ELR (cell line): ENCODE results near the gene IMPDH2.
A peak's percentile ranks its signal among the peaks of the same experiment; 100 is the strongest.

Experiments used
- DNase-seq: peaks from one replicate; pipeline ENCODE4 v3.0.0-alpha.2; 2015; ENCODE audit warnings: low read depth

Gene IMPDH2

DNA sequence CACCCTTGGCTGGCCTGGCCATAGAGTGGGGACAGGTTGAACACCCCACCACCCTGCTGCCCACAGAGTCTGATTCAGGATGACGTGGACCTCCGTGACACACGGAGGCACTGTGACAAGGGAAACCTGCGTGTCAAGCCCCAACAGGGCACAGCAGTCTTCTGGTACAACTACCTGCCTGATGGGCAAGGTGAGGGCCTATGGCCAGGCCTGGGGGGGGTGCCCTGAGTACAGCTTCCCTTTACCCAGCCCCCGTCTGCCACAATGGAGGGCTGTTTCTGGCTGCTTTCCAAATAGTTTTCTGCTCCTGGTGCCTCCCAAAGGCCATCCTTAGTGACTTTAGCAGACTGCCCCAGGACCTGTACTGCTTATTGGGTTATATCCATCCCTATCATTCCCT, 23.2 kb downstream of the IMPDH2 start:
- DNase-seq, result no peak

DNA sequence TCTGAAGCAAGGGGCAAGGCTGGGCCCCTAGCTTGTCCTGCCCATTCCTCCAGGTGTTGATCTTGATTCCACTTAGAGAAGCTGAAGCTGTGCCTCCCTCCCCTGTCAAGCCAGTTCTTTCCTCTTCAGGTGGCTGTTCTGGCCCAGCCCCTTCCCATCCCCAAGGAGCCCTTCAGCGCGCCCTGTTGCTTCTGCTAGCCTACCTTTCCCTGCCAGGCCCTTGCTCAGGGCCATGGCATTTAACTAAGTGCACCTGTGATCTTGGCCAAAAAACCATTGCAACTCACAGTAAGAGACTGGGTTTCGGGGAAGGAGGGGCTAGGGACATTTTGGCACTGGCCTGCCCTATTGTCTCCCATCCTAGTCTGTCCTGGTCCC, 23.9 kb downstream of the IMPDH2 start:
- no peak for DNase-seq

DNA sequence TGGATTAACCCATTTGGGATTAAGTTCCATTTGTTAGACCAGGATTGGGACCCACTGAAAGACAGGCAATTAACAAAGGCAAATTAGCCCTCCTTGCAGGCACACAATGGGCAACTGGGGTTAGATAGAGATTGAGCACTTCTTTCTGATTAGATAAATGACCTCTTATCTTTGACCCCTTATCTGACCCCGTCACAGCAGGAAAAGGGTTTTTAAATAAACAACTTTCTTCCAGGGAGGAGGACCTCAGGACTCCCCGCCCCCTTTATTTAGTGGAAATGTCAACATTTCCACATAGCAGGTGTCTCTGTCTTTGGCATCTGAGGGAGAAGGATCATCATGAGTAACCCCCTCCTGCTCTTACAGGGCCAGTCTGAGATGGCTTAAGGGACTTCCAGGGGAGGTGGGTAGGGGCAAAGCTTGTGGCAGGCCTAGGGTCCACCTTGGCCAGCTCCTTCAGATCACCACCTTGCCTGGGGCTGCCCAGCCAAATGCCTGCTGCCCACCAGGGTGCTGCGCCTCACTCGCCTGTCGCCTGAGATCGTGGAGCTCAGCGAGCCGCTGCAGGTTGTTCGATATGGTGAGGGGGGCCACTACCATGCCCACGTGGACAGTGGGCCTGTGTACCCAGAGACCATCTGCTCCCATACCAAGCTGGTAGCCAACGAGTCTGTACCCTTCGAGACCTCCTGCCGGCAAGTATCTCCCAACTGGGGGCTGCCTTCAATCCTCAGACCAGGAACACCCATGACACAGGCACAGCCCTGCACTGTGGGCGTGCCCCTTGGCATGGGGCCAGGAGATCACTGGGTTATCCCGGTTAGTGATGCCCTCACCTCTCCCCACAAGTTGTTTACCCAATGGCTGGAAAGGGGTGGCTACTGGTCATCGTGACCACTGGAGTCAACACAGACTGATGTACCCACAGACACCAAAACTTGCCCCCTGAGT, 24.6 kb downstream of the IMPDH2 start:
- no peak for DNase-seq

DNA sequence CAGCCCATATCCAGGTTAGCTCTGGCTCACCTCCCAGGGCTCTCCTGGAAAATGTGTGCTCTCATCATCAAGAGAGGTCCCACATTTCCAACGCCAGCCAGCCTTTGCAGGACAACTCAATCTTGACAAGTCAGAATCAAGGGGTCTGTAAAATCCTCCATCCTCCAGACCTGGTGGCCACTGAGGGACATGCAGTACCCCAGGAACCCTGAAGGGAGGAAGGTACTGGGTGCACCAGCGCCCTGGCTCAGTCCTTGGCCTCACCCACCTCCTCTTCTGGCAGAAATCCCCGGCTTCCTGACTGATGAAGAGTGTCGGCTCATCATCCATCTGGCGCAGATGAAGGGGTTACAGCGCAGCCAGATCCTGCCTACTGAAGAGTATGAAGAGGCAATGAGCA, 28.0 kb downstream of the IMPDH2 start:
- no peak for DNase-seq

DNA sequence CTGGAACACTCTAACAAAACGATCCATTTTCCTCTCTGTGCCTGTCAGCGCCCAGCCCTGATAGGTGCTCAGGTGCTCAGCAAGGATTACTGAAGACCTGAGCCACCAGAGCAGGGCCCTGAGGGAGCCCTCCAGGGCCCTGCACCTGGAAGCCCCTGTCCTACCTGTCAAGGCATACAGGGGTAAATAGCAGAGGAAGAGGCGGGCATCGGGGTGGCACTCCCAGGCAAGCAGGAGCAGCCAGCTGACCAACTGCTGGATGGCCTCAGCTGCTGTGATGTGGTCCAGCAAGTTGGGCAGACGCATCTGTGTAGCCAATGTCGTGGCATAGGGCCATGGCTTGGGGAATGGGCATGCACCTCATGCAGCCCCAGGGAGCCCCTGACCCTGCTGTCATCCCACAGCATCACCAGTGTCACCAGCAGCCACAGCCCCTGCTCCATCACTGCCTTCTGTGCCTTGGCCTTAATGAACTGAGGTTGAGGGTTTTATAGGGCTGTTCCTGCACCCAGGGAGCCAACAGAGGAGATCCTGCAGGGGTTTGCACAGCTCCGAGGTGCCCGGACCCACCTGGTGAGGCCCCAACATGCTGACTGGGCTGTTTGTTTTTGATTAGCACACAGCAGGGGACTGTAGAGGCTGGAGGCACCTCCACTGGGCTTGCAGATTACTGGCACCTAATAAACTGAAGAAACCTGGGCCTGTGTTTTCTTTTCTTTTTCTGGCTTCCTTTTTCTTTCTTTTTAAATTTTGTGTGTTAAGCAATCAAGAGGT, 29.9 kb downstream of the IMPDH2 start:
- no peak for DNase-seq

DNA sequence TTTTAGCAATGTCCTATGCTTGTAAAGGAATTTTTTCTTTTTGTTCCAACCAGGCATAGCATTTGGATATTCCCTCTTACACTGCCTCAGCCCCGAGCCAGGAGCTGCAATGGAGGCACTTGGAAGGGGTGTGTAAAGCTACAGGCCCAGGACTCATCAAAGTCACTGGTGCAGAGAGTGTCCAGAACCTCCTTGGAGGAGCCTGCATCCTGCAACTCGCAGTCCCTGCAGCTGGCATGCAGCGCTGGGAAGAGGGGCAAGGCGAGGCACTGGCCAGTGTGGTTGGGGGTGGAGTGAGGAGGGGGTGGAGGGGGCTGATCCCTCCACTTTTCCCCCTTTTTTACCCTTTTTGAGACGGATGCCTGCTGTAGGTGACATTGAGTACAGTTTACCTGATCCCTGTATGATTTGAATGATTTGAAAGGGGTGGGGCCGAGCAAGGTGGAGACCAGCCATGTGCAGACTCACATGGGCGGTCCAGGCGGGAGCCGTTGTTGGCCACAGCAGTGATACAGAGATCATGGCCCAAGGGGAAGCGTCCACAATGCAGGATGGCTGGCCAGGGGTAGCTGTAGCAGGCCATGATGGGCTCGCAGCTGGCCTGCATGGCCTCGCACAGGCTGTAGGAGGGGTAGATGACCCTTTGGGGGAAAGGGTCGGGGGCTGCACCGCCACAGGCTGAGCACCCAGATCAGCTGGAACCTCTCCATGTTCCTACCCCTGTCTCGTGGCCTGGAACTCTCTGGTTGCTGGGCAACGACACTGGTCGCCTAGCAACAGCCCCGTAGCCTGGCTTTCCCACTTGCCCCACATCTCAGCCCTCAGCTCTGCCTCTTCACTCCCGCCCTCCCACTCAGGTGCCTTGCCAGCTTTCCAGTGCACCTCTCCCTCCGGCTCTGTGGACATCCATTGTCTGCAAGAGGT, 31.2 kb downstream of the IMPDH2 start:
- DNase-seq, result no peak

DNA sequence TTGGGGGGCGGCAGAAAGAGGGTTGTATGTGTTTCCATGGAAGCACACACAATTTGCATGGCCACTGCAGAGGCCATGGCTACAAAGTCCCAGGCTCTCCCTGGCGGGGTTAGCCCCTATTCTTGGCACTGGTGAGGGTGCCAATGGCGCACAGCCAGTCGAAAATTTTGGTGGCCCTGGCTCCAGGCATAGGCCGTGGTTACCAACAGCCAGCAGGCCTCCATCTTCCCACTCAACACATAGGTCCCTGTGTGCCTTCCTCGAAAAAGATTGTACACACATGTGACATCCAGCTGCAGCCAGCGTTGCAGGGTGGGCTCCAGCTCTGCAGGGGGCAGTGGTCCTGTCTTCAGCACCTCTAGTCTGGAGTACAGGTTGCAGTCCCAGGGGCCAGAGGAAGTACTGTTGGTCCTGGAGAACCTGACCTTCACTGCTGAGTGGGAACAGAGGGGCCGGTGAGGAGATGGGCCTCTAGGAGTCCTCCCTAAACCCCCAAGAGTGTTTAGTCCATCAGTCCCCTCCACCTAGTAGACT, 32.0 kb downstream of the IMPDH2 start:
- no peak for DNase-seq

DNA sequence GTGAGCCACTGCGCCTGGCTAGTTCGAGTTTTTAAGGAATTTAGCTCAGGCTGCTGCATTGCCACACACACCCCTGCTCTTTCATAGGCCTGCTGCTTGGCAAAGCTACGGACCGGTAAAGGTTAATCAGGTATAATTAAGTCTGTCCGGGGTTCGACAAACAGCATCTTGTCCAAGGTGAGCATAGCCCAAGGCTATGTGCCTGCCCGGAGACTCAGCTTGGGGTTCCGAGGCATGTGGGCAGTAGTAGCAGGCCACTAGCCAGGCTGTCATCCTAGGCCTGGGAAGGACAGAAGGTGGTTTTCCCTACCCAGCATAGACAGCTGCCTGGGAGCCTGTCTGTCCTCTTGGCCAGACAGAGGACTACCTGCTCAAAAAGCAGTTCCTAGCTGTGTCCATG, 32.6 kb downstream of the IMPDH2 start:
- DNase-seq, result no peak

DNA sequence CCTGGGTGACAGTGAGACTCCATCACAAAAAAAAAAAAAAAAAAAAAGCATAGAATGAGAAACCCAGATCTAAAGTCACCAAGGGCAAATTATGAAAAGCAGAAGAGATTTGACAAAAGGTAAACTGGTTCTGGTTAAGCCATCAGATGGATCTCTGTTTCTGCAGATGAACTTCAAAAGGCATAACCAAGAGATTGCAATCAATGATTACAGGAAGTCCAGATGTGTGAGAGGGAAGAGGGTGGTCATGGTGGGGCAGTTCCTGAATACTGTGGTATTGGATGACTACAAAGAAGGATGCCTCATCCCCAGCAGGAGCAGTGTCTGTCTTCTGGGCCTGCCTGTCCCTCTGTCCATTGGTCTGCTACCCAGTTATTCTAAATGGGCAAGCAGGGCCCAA, 35.4 kb downstream of the IMPDH2 start:
- DNase-seq, result peak; percentile 29

DNA sequence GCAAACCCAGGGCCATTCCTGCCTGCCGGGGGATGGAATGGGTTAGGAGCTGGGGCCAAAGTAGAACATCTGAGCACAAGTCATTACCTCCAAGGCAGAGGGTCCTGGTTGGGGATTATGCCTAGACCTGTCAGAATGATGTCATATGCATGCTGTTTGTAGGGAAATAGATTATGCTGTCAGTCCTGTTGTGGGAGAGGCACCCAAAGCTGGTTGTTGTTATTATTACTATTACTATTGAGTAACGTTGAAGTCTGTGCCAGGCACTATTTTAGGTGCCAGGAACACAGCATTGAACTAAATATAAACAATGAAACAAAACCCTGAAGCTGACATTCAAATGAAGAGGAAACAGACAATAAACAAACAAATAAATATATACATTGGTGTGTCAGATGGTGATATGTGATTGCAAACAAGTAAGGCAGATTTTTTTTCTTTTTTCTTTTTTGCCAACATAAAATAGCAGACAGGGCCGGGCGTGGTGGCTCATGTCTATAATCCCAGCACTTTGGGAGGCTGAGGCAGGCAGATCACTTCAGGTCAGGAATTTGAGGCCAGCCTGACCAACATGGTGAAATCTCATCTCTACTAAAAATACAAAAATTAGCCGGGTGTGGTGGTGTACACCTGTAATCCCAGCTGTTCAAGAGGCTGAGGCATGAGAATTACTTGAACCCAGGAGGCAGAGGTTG, 37.2 kb downstream of the IMPDH2 start:
- no peak for DNase-seq

DNA sequence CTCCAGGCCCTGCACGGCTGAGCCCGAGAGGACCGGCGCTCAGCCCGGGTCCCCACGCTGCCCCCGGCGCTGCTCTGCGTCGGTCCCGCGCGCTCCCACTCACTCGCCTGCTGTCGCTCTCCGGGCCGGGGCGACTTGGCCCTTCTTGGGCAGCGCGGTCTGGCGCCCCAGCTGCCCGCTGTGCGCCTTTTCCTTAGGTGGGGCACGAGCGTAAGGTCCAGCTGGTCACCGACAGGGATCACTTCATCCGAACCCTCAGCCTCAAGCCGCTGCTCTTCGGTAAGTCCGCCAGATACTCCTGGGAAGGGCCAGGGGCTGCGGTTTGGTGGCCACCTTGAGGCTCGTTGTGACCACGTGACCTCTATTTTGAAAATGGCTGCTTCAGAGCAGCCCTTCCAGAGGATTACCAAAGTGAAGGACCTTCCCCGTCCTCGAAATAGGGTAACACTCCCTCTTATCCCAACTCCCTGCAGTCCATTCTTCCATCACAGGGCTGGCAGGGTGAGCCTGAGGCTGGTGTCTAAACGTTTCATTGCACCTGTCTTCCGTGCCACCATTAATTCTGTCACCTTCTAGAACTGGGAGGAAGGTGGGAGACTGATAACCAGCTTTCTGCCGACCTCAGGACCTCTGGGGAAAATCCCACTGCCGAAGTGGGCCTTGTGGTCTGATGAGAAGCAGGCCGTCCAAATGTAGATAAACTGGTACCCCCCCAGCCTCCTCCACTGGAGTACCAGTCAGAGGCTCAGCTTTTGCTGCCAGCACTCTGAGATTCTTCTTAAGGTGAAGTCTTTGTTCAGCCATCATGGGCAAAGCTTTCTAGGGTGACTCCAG, 38.3 kb downstream of the IMPDH2 start:
- peak; percentile 35 for DNase-seq

DNA sequence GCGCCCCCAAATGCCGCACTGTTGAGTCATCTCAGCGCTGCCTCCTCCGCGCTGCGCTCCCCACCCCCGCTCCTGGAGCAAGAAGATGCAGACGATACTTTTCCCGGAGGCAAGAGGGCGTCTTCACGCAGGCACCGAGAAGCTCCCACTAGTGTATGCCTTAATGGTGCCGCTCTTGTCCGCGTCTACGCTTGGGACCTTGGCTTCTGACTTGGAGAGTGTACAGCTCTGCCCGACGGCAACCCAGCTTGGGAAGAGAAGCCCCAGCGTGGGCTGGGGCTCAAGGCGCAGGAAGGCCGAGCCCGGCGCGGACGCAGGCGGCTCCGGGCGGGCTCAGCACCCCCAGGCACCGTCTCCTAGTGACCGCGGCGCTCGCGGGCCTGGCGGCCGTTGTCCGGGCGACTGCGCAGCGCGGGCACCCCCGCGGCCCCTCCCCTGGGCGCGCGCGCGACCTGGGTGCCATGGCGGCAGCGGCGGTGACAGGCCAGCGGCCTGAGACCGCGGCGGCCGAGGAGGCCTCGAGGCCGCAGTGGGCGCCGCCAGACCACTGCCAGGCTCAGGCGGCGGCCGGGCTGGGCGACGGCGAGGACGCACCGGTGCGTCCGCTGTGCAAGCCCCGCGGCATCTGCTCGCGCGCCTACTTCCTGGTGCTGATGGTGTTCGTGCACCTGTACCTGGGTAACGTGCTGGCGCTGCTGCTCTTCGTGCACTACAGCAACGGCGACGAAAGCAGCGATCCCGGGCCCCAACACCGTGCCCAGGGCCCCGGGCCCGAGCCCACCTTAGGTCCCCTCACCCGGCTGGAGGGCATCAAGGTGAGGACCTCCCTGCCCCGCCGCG, 39.2 kb downstream of the IMPDH2 start, which contains the start of gene P4HTM:
Gene P4HTM (plus strand): TSS at position 446 of the 840 bp plus-strand sequence. CDS start 16 bp downstream, at position 462.
- peak; percentile 96 for DNase-seq

DNA sequence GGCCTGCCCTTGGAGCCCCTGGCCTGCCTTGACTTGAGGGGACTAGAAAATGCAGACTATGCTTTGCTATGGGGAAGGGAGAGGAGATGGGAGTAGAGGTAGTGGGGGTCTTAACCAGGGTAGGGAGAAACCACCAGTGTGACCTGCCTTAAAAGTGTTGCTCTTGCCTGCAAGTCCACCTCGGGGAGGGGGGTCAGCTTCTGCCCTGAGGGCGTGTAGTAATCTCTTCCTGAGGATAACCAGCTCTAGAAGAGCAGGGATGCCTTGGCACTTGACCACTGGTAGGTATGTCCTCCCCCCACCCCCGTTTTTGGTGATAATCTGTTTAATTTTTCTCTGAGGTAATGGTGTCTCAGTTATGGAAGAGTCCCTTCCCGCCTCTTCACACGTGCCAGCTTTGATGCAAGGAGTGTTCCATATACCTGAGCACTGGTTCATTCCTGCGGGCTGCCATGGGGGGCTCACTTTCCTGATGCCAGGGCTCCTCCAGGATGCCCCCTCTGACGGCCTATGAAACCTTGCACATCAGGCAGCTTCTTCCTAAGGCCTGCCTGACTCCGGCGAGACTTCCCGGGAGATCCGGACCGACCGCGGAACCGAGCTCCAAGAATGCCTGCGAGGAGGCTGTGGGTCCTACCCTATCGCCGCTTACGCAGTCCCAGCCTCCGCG, 39.9 kb downstream of the IMPDH2 start:
- peak; percentile 52 for DNase-seq

DNA sequence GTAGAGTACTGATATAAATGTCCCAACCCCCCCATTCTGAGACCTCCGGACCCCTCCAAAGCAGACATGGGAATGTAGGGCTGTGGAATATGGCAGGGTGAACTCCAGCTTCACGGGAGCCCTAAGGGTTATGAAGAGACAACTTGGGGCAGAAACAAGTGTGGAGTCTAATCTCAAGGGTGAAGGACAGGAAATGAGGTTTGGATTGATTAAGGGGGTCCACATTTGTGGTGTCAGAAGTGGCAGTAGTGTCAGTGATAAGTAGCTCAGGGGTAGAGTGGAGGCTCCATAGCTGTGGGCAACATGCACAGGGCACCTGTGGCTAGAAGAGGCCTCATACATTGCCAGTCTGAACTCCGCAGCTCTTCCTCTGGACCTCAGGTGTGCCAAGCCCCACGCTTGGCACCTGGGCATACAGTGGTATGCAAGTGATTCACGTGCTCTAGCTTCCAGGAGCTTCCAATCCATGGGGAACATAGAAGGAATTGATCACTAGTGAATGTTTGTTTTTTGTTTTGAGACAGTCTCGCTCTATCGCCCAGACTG, 43.3 kb downstream of the IMPDH2 start:
- no peak for DNase-seq

DNA sequence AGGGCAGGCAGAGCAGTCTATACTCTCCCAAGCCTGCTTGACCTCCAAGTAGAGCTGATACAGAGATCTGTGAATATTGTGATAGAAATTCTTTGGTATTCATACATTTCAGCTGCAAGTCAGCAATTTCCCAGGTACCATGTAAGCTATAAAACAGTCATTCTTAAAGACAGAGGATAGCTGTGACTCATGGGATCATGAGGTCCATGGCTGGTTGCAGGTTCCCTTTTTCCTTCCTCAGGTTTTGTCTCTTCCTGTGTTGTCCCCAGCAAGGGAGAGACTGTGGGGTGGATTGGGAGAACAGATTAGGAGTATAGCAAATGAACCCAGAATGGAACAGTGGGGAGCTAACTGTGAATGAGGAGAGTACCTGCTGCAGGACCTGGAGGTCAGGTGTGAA, 44.5 kb downstream of the IMPDH2 start:
- DNase-seq, result peak; percentile 52

DNA sequence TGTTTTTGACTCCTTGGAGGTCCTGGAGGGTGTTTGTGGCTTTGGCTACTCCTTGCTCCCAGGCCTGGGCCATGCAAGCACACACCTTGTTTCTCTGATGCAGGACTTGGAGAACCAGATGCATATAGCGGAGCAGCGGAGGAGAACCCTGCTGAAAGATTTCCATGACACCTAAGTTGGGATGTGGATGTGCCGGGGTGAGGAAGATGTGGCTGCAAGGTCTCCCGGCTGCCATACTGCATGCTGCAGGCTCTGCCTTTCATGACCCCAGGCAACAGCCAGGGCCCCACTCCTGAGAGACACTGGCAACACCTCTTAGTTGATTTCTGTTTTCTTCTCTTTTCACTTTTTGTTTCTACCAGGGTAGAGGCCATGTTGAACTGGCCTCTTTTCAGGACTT, 46.1 kb downstream of the IMPDH2 start:
- no peak for DNase-seq

DNA sequence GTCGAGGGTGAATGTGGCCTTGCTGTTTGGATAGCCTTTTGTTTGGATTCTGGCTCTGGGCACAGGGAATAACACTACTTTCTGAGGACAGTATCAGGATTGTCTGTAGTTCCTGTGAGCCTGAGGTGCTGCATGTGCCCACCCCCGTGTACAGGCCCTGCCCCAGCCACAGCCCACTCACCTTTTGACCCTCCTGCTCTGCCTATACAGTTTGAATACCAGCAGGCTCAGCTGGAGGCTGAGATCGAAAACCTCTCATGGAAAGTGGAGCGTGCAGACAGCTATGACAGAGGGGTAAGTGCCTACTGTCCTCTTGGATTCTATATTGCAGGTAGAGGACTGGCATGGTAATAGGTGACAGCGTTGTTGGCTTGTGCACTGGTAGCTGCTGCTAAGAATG, 46.5 kb downstream of the IMPDH2 start:
- no peak for DNase-seq

DNA sequence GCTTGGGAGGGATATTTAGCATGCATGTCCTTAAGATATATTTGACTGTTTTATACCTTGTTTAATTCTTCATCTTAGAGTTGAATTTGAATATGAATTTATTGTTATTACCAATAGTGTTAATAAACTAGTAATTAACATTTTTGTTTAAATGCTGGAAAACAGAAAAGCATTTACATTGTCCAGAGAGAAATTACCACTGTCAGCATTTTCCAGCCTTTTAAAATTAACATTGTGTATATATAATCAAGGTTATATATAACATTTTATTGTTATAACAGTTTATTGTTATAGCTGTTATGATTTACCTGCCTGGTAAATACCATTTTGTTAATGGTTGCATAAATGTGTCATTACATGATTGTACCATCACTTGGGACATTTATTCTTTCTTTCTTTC, 47.2 kb downstream of the IMPDH2 start:
- DNase-seq, result no peak
